H9 (cell line): ENCODE measurements around the gene THOC2. TPM values are rescaled to one million over a fixed set of nuclear protein-coding genes. Genes with fewer than 3 reads are reported as not detected.

Source experiments
- DNase-seq: peaks from one replicate; pipeline ENCODE4 v3.0.0-alpha.2; 2017
- H2AFZ ChIP-seq: one replicate; pipeline ENCODE4 v1.6.1; 2013; ENCODE audit warnings: mild to moderate bottlenecking, low read length, control low read depth, moderate library complexity
- H2AK5ac ChIP-seq: 2 replicates; pipeline ENCODE4 v1.6.1; 2013; ENCODE audit warnings: low read length, control low read depth, mixed read lengths; ENCODE audit not compliant: insufficient read length
- H2BK120ac ChIP-seq: one replicate; pipeline ENCODE4 v1.6.1; 2013; ENCODE audit warnings: low read depth, mild to moderate bottlenecking, low read length, control low read depth, inconsistent platforms; ENCODE audit not compliant: poor library complexity, severe bottlenecking
- H2BK12ac ChIP-seq: 2 replicates; pipeline ENCODE4 v1.6.1; 2013; ENCODE audit warnings: low read length, control low read depth, mixed read lengths, low read depth; ENCODE audit not compliant: insufficient read length
- H2BK15ac ChIP-seq: 2 replicates; pipeline ENCODE4 v1.6.1; 2013; ENCODE audit warnings: low read depth, low read length, control low read depth
- H2BK20ac ChIP-seq: one replicate; pipeline ENCODE4 v1.6.1; 2013; ENCODE audit warnings: low read depth, mild to moderate bottlenecking, low read length, control low read depth, inconsistent platforms; ENCODE audit not compliant: poor library complexity, severe bottlenecking
- H2BK5ac ChIP-seq: 2 replicates; pipeline ENCODE4 v1.6.1; 2013; ENCODE audit warnings: low read length, control low read depth, mixed read lengths; ENCODE audit not compliant: insufficient read length
- H3K14ac ChIP-seq: 2 replicates; pipeline ENCODE4 v1.6.1; 2013; ENCODE audit warnings: low read length, control low read depth; ENCODE audit not compliant: insufficient read depth
- H3K18ac ChIP-seq: 2 replicates; pipeline ENCODE4 v1.6.1; 2013; ENCODE audit warnings: low read depth, mild to moderate bottlenecking, mixed read lengths, low read length, control low read depth; ENCODE audit not compliant: insufficient read length
- H3K23ac ChIP-seq: 2 replicates; pipeline ENCODE4 v1.6.1; 2013; ENCODE audit warnings: low read length, control low read depth, mixed read lengths, low read depth; ENCODE audit not compliant: insufficient read length
- H3K23me2 ChIP-seq: 2 replicates; pipeline ENCODE4 v1.6.1; 2013; ENCODE audit warnings: low read depth, mild to moderate bottlenecking, mixed read lengths, low read length, control low read depth; ENCODE audit not compliant: insufficient read length, poor library complexity, severe bottlenecking
- H3K27ac ChIP-seq: 2 replicates; pipeline ENCODE4 v1.5.1; 2013; ENCODE audit warnings: low read length, control low read depth, mixed read lengths, low read depth; ENCODE audit not compliant: insufficient read length
- H3K27me3 ChIP-seq: 2 replicates; pipeline ENCODE4 v1.6.1; 2013; ENCODE audit warnings: low read length, control low read depth, inconsistent platforms; ENCODE audit not compliant: insufficient read depth
- H3K4ac ChIP-seq: 2 replicates; pipeline ENCODE4 v1.6.1; 2013; ENCODE audit warnings: low read depth, mild to moderate bottlenecking, control low read depth, inconsistent platforms, low read length, moderate library complexity
- H3K4me1 ChIP-seq: 2 replicates; pipeline ENCODE4 v1.6.1; 2013; ENCODE audit warnings: low read length, control low read depth, inconsistent platforms; ENCODE audit not compliant: insufficient read depth
- H3K4me2 ChIP-seq: 2 replicates; pipeline ENCODE4 v1.6.1; 2013; ENCODE audit warnings: low read length, control low read depth, mixed read lengths; ENCODE audit not compliant: insufficient read length, insufficient read depth
- H3K56ac ChIP-seq: 2 replicates; pipeline ENCODE4 v1.6.1; 2013; ENCODE audit warnings: low read depth, mild to moderate bottlenecking, mixed read lengths, low read length, control low read depth; ENCODE audit not compliant: insufficient read length
- H3K79me1 ChIP-seq: 2 replicates; pipeline ENCODE4 v1.6.1; 2013; ENCODE audit warnings: low read depth, mild to moderate bottlenecking, moderate library complexity, low read length, control low read depth, inconsistent platforms; ENCODE audit not compliant: insufficient read depth, poor library complexity, severe bottlenecking
- H3K79me2 ChIP-seq: 2 replicates; pipeline ENCODE4 v1.6.1; 2013; ENCODE audit warnings: low read length, control low read depth, inconsistent platforms; ENCODE audit not compliant: insufficient read depth
- H3K9ac ChIP-seq: 2 replicates; pipeline ENCODE4 v1.6.1; 2013; ENCODE audit warnings: low read length, control low read depth, mixed read lengths; ENCODE audit not compliant: insufficient read length; ENCODE audit errors: extremely low read depth
- H3K9me3 ChIP-seq: one replicate; pipeline ENCODE4 v1.6.1; 2013; ENCODE audit warnings: low read depth, low read length, inconsistent platforms; ENCODE audit not compliant: control insufficient read depth
- H3T11ph ChIP-seq: one replicate; pipeline ENCODE4 v1.6.1; 2013; ENCODE audit warnings: mild to moderate bottlenecking, low read length, control low read depth, inconsistent platforms
- H4K20me1 ChIP-seq: one replicate; pipeline ENCODE4 v1.6.1; 2013; ENCODE audit not compliant: control insufficient read depth, insufficient read length, insufficient read depth
- H4K5ac ChIP-seq: 2 replicates; pipeline ENCODE4 v1.6.1; 2013; ENCODE audit warnings: low read depth, mild to moderate bottlenecking, mixed read lengths, low read length, control low read depth; ENCODE audit not compliant: insufficient read length
- H4K8ac ChIP-seq: replicated peaks from 2 replicates; pipeline ENCODE4 v1.6.1; 2013; ENCODE audit warnings: low read length, control low read depth, mixed read lengths, low read depth; ENCODE audit not compliant: insufficient read length
- H4K91ac ChIP-seq: 2 replicates; pipeline ENCODE4 v1.6.1; 2013; ENCODE audit warnings: low read depth, mild to moderate bottlenecking, moderate library complexity, mixed read lengths, low read length, control low read depth; ENCODE audit not compliant: insufficient read length
- H3K27ac Mint-ChIP-seq, 3 experiments: 2 replicates in 2 of 3; 3 replicates in 1 of 3; pipeline ENCODE4 v1.8.0; 2020 to 2021; ENCODE audit warnings: mixed read lengths in 3 of 3, mild to moderate bottlenecking in 1 of 3, moderate library complexity in 1 of 3
- H3K27me3 Mint-ChIP-seq: 2 replicates; pipeline ENCODE4 v1.8.0; 2021; ENCODE audit warnings: low read depth, mild to moderate bottlenecking, moderate library complexity, mixed read lengths
- H3K36me3 Mint-ChIP-seq, 3 experiments: 2 replicates in 2 of 3; 3 replicates in 1 of 3; pipeline ENCODE4 v1.8.0; 2020 to 2021; ENCODE audit warnings: low read depth in 3 of 3, mixed read lengths in 3 of 3; ENCODE audit not compliant: insufficient read depth in 1 of 3
- H3K4me1 Mint-ChIP-seq, 2 experiments: 2 replicates each; pipeline ENCODE4 v1.8.0; 2020; ENCODE audit warnings: mixed read lengths in 2 of 2
- H3K4me3 Mint-ChIP-seq, 2 experiments: 2 replicates in 1 of 2; 3 replicates in 1 of 2; pipeline ENCODE4 v1.8.0; 2020 to 2021; ENCODE audit warnings: mild to moderate bottlenecking in 2 of 2, mixed read lengths in 2 of 2, moderate library complexity in 1 of 2
- H3K9me3 Mint-ChIP-seq, 2 experiments: 2 replicates in 1 of 2; 3 replicates in 1 of 2; pipeline ENCODE4 v1.8.0; 2020; ENCODE audit warnings: mild to moderate bottlenecking in 2 of 2, mixed read lengths in 2 of 2, moderate library complexity in 1 of 2
- CTCF ChIP-seq: fragments of 200-600 bp; sonication (generic); conservative IDR thresholded peaks from 3 replicates; pipeline ENCODE4 v1.8.0; 2021; ENCODE audit warnings: antibody characterized with exemption, mild to moderate bottlenecking
- WGBS: extraction: QIAGEN DNeasy Blood & Tissue Kit; methylation state at CpG from one replicate; pipeline ENCODE4 v1.1.7; 2013; ENCODE audit warnings: missing lambda C conversion rate, low lambda C conversion rate, mixed read lengths; ENCODE audit not compliant: insufficient read length; ENCODE audit errors: extremely low coverage; 5-methylcytosine and 5-hydroxymethylcytosine counted together
- total RNA-seq: library from RNA; stranded (reverse); gene quantifications from 2 replicates; pipeline ENCODE4 v1.2.1, GENCODE V29; 2021

The THOC2 gene
- total RNA-seq, 1 experiment from 2014 or later = 72.1 TPM

- no peaks in the 10 kb centered on the region for H3K79me2 ChIP-seq
- no peaks in the 10 kb centered on the region for H4K20me1 ChIP-seq
- no peaks in the 10 kb centered on the region for H3K27me3 ChIP-seq
- no peak overlapping the region for H3K4me3 Mint-ChIP-seq
- no peak overlapping the region for H3K27ac ChIP-seq
- H3K56ac ChIP-seq = no peak overlapping the region
- no peaks in the 10 kb centered on the region for H3K27me3 Mint-ChIP-seq
- H3K4ac ChIP-seq = no peak overlapping the region
- H3K9me3 ChIP-seq = no peaks in the 10 kb centered on the region
- H4K91ac ChIP-seq = no peak overlapping the region
- H2AFZ ChIP-seq = no peak overlapping the region
- H3K79me1 ChIP-seq = no peaks in the 10 kb centered on the region
- no peak overlapping the region for H2AK5ac ChIP-seq
- H3K9ac ChIP-seq = no peak overlapping the region
- no peak overlapping the region for H3K18ac ChIP-seq
- no peak overlapping the region for H3K14ac ChIP-seq
- no peaks in the 10 kb centered on the region for H3K4me1 ChIP-seq
- peaks cover 3 to 42% of the 10 kb centered on the region in 2 experiments; a peak in 3 of 5 replicates for H3K9me3 Mint-ChIP-seq
- H3K36me3 Mint-ChIP-seq = peaks cover 4 to 59% (median 23%) of the 10 kb centered on the region in 3 experiments; a peak in 5 of 7 replicates
- H4K5ac ChIP-seq = no peak overlapping the region
- H3K23me2 ChIP-seq = no peaks in the 10 kb centered on the region
- H2BK20ac ChIP-seq = no peak overlapping the region
- no peak overlapping the region; a peak in 1 of 7 replicates for H3K27ac Mint-ChIP-seq
- no peak overlapping the region for H4K8ac ChIP-seq
- no peak overlapping the region for H3T11ph ChIP-seq
- H2BK12ac ChIP-seq = no peak overlapping the region
- no peak overlapping the region for H2BK120ac ChIP-seq
- no CpG with 5 or more reads among the region's 2 CpGs for WGBS
- no peak overlapping the region for H2BK15ac ChIP-seq
- no peak for TF ChIP-seq CTCF
- H2BK5ac ChIP-seq = no peak overlapping the region
- peaks cover 0 to under 1% of the 10 kb centered on the region in 2 experiments; a peak in 1 of 4 replicates for H3K4me1 Mint-ChIP-seq
- no peak overlapping the region for H3K4me2 ChIP-seq
- no peak overlapping the region for H3K23ac ChIP-seq
- no peak for DNase-seq
Measured at GRCh38 chrX:123610915-123611314, 121.9 kb downstream of the THOC2 start.
